Retinal pigment epithelial cell (primary cell): ENCODE measurements around the gene GRWD1.

Source experiments
- DNase-seq: peaks from one replicate; pipeline ENCODE4 v3.0.0-alpha.2; 2010; ENCODE audit warnings: low read depth
- H3K4me3 ChIP-seq: 2 replicates; pipeline ENCODE4 v1.5.1; 2011; ENCODE audit warnings: mild to moderate bottlenecking, low read length, control low read depth, moderate library complexity
- CTCF ChIP-seq: conservative IDR thresholded peaks from 2 replicates; pipeline ENCODE4 v1.5.1; 2011; ENCODE audit warnings: low read depth, low read length, control low read depth, inconsistent platforms

Gene GRWD1

DNA sequence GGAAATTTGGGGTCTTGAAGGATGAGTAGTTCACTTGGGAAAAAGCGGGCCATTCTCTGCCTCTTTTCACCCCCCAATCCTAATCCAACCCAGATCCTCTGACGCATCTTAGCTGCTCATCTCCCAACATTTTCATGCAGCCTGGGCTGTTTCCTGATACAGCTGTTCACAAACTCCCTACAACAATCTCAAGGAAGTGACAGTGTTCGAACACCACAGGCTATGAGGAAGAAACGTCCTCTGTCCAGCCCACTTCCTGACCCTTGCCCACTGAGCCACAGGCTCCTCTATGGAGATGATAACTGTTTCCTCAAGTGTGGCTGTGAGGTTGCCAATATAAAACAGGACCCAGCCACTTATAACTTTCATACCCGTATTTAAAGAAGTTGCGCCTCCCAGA, 49.6 kb downstream of the GRWD1 start:
- no peak for DNase-seq
- no peak for TF ChIP-seq CTCF
- no peak overlapping the region for H3K4me3 ChIP-seq

- H3K4me3 ChIP-seq, result no peak overlapping the region
- TF ChIP-seq CTCF, result no peak
- no peak for DNase-seq
Observed at GRCh38 chr19:48496959-48497727, 51.4 kb downstream of the GRWD1 start.

DNA sequence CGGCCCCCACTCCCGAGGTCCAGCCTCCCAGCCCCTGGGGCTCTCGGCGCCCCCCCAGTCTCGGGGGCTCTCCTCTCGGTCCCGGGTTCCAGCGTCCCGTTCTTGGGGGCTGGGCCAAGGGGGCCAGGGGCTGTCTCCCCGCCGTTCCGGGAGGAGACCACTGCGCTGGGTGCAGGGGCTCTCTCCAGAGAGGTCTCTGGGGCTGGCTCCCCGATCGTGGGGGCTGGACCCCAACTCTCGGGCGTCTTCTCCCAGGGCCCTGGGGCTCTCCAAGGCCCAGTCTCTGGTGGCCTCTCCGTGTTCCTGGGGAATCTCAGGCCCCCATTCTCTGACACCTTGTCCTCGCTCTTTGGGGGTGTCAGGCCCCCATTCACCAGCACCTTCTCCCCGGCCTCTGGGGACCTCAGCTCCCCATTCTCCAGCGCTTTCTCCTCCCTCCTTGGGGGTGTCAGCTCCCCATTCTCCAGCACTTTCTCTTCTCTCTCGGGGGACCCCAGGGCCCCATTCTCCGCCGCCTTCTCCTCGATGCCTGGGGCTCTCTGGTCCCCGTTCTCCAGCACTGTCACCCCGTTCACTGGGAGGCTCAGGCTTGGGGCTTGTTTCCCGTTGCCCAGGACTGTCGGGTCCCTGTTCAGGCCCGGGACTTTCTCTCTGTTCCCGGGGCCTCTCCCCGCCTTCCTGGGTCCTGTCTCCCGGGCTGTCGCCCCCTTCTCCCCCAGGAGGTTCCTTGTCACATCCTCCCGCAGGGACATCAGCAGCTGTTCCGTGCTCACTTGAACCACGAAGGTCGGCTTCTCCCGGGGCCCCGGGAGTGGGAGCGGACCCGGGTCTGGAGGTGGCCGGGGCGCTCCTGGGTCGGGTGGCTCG, 52.2 kb downstream of the GRWD1 start:
- no peak for TF ChIP-seq CTCF
- DNase-seq, result no peak
- H3K4me3 ChIP-seq, result no peak overlapping the region

DNA sequence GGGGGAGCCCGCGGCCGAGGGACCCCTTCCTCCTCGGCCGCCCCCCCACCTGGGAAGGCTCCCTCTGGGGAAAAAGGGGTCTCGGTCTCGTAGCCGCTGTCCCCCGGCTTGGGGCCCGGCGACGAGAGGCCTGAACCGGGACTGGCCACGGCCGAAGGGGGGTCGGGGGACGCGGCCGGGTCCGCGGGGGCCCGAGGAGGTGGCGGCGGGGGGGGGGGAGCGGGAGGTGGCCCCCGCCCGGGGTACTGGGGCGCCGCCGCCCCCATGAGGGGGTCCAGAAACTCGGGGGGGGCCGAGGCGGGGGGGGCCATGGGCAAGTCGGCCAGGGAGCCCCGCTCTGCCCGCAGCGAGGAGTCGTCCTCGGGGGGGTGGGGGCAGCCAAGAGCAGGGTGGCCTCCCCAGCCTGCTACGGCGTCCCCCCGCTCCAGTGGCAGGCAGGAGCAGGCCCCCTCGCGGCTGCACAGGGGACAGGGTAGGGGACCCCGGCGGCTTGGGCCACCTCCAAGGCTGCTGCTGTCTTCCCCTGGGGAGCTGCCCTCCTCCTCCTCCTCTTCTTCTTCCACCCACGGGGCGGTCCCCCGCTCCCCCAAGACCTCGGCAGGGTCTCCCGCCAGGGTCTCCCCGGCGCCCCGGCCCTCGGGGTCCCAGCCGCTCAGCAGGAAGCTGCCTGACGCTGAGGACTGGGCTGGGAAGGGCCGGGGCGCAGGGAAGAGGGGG, 53.0 kb downstream of the GRWD1 start:
- DNase-seq, result no peak
- no peak overlapping the region for H3K4me3 ChIP-seq
- no peak for TF ChIP-seq CTCF

DNA sequence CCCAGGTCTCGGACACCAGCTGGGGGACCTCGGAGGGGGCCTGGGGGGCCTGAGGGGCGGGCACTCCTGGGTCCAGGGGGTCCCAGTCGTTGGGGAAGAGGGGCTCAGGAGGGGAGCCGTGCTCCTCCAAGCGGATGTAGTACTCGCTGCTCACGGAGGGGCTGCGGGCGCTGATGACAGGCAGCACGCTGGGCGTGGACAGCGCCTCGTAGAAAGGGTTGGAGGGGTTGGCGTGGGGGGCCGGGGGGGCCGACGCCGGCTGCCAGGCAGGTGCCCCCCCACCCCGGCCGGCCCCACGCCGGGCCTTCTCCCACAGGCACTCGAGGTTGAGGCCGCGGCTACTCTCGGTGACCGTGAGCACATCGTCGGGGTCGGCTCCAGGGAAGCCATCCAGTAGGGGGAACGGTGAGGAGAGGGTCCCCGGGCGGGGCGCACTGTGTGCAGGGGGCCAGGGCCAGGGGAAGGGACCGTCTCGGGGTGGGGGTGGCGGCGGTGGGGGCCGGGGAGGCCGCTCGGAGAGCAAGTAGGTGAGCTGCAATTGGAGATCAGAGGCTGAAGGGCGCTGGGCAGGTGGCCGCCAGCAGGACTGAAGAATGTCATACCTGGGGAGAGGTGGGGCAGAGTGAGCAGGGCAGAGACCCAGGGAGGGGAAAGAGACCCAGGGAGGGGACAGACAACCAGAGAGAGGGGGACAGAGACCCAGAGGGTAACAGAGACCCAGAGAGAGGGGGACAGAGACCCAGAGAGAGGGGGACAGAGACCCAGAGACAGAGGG, 53.7 kb downstream of the GRWD1 start:
- TF ChIP-seq CTCF, result no peak
- DNase-seq, result no peak
- no peak overlapping the region for H3K4me3 ChIP-seq

- H3K4me3 ChIP-seq, result peak overlapping the region; percentile 30
- no peak for TF ChIP-seq CTCF
- no peak for DNase-seq
Observed at GRCh38 chr19:48500830-48501493, 55.2 kb downstream of the GRWD1 start.
